ENCODE data around the gene TCOF1.

GRCh38 chr5:150389531-150390266, 32.2 kb downstream of the TCOF1 start:
- TF ChIP-seq CTCF (IDR thresholded peaks at IDR 0.05), result no peak
- no peak for TF ChIP-seq POLR2A (IDR thresholded peaks at IDR 0.05)

All from tibial nerve (tissue), 3 donors.